Measurements from ENCODE around the gene FOXL2.

FOXL2 gene

GRCh38 chr3:138936741-138937689 is 9.9 kb downstream of the FOXL2 start:
- H3K4me3 ChIP-seq (ENCODE audit: low read depth, low read length) = no peak overlapping the region; the same call in 1 of the 2 replicates
- no peak for DNase-seq (ENCODE audit: low read depth, low spot score)
- ChIA-PET CTCF (interaction anchor here (0.8 to 13.4 kb wide), 37 partner anchors 8 to 502 kb away, joined by 3 to 355 read pairs (median 5); partner anchors contain the start of genes CEP70, ESYT3, FOXL2 and FOXL2NB), POLR2A (interaction anchor here (1.7 kb wide), 1 partner anchor 10 kb away, joined by 9 read pairs; the partner anchor contains the start of genes FOXL2 and FOXL2NB)
- TF ChIP-seq, protein P1, sequence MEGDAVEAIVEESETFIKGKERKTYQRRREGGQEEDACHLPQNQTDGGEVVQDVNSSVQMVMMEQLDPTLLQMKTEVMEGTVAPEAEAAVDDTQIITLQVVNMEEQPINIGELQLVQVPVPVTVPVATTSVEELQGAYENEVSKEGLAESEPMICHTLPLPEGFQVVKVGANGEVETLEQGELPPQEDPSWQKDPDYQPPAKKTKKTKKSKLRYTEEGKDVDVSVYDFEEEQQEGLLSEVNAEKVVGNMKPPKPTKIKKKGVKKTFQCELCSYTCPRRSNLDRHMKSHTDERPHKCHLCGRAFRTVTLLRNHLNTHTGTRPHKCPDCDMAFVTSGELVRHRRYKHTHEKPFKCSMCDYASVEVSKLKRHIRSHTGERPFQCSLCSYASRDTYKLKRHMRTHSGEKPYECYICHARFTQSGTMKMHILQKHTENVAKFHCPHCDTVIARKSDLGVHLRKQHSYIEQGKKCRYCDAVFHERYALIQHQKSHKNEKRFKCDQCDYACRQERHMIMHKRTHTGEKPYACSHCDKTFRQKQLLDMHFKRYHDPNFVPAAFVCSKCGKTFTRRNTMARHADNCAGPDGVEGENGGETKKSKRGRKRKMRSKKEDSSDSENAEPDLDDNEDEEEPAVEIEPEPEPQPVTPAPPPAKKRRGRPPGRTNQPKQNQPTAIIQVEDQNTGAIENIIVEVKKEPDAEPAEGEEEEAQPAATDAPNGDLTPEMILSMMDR (IDR thresholded peaks at IDR 0.05; ENCODE audit: insufficient read depth, low read length, missing control alignments) = no peak

GRCh38 chr3:138935863-138936740 is 10.8 kb downstream of the FOXL2 start:
- ChIA-PET POLR2A (interaction anchor here (0.6 to 1.7 kb wide), 2 partner anchors 11 to 20 kb away, joined by 3 to 9 read pairs; partner anchors contain the start of genes FOXL2 and FOXL2NB), CTCF (interaction anchor here (0.5 to 13.4 kb wide), 58 partner anchors 9 to 594 kb away, joined by 3 to 355 read pairs (median 4); partner anchors contain the start of genes CEP70, ESYT3, FOXL2 and FOXL2NB)
- DNase-seq (ENCODE audit: low read depth, low spot score) = no peak
- TF ChIP-seq, protein P1 (IDR thresholded peaks at IDR 0.05; ENCODE audit: insufficient read depth, low read length, missing control alignments) = peak; percentile 98
- H3K4me3 ChIP-seq (ENCODE audit: low read depth, low read length) = peak overlapping the region; percentile 60

DNA sequence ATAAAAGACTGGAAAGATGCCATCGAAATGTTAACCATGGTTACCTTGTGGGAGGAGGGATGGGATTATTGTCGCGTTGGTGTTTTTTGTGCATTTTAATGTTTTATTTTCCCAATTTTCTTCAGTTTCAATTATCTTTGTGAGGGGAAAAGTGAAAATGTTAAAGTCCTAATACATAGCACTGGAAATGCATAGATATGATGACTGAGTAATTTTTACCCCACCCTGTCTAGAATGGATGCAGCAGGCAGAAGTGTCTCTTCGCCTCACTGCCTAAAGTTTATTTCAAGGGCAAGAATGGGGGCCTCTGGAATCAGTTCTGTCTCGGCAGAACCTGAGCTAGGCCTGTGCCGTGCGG is 11.5 kb downstream of the FOXL2 start:
- POLR2A ChIA-PET = interaction anchor here (1.7 kb wide), 1 partner anchor 12 kb away, joined by 9 read pairs; the partner anchor contains the start of genes FOXL2 and FOXL2NB
- H3K4me3 ChIP-seq (ENCODE audit: low read depth, low read length) = no peak overlapping the region
- DNase-seq (ENCODE audit: low read depth, low spot score) = no peak
- CTCF ChIA-PET = interaction anchor here (0.7 to 13.4 kb wide), 52 partner anchors 7 to 501 kb away, joined by 3 to 355 read pairs (median 5); partner anchors contain the start of genes CEP70, ESYT3, FOXL2 and FOXL2NB
- TF ChIP-seq, protein P1 (IDR thresholded peaks at IDR 0.05; ENCODE audit: insufficient read depth, low read length, missing control alignments) = no peak

DNA sequence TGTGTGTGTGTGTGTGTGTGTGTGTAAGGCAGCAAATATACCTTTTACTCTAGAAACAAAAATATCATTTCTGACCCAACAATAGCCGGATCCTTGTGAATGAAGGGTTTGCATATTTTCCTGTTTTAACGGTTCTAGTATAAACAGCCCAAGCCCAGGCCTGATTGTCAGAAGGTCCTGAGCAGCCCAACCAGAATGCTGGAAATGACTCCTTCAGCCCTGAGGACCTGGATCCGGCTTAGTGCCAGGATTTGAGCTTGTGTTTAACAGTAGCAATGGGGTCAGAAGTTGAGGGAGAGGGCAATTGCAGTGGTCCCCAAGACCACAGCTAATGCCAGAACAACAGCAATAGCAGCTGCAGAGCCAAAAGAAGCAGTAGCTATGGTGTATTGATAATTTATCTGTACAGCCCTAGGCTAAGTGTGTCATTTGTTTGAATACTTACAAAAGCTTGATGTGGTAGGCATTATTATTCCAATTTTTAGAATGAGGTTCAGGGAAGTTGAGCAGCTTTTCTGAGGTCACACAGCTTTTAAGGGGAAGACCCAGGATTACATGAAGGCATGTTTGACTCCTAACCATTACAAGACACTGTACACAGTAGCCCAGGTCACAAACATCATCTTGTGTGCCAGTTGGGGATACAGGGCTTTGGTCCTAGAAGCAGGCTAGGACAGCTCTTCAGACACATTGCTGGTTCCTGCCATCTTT is 12.8 kb downstream of the FOXL2 start:
- ChIA-PET CTCF (interaction anchor here (0.7 to 13.4 kb wide), 14 partner anchors 9 to 519 kb away, joined by 3 to 355 read pairs (median 5); partner anchors contain the start of genes CEP70, FOXL2 and FOXL2NB), POLR2A (no interaction called here)
- TF ChIP-seq, protein P1 (IDR thresholded peaks at IDR 0.05; ENCODE audit: insufficient read depth, low read length, missing control alignments) = no peak
- no peak overlapping the region for H3K4me3 ChIP-seq (ENCODE audit: low read depth, low read length)
- DNase-seq (ENCODE audit: low read depth, low spot score) = no peak

- TF ChIP-seq, protein P1 (IDR thresholded peaks at IDR 0.05; ENCODE audit: insufficient read depth, low read length, missing control alignments) = no peak
- no peak for DNase-seq (ENCODE audit: low read depth, low spot score)
- POLR2A ChIA-PET = no interaction called here
- H3K4me3 ChIP-seq (ENCODE audit: low read depth, low read length) = no peak overlapping the region
- CTCF ChIA-PET = interaction anchor here (0.6 to 13.4 kb wide), 7 partner anchors 10 to 396 kb away, joined by 3 to 355 read pairs (median 8); partner anchors contain the start of gene CEP70
These were observed 13.8 kb downstream of the FOXL2 start for GRCh38 chr3:138933068-138933668.

Data from AG04449 (cell line).